WTC11 (cell line): ENCODE data around the gene AGPAT4.

Experiments
- CTCF ChIP-seq: fragments of 200-600 bp; IDR thresholded peaks from 2 replicates; pipeline ENCODE4 v1.8.0; 2022; ENCODE audit warnings: antibody characterized with exemption
- ZNF281 ChIP-seq: sonication (generic); formaldehyde crosslinking; IDR thresholded peaks from 2 replicates; pipeline ENCODE4 v1.8.0; 2023; ENCODE audit warnings: mild to moderate bottlenecking, missing genetic modification reagents
- TF ChIP-seq, protein P1 (sequence below): sonication (generic); formaldehyde crosslinking; IDR thresholded peaks from 2 replicates; pipeline ENCODE4 v1.8.0; 2022; ENCODE audit warnings: mild to moderate bottlenecking, missing genetic modification reagents

- TF ChIP-seq, protein P1, sequence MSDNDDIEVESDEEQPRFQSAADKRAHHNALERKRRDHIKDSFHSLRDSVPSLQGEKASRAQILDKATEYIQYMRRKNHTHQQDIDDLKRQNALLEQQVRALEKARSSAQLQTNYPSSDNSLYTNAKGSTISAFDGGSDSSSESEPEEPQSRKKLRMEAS (CRISPR knock-in tag), result no peak
- TF ChIP-seq CTCF, result no peak
- TF ChIP-seq ZNF281 (CRISPR knock-in tag), result no peak
Measured at GRCh38 chr6:161100072-161100471, 173.8 kb downstream of the AGPAT4 start.
